ENCODE results near the gene AP4M1.

- no peak for TF ChIP-seq CTCF (IDR thresholded peaks at IDR 0.05; ENCODE audit: insufficient read depth, low read depth, low read length)
- no peak for TF ChIP-seq EZH2 (IDR thresholded peaks at IDR 0.05; ENCODE audit: insufficient read depth, low read length)
Observed at GRCh38 chr7:100085515-100085914, 15.9 kb upstream of the AP4M1 start.

Data from astrocyte (in vitro differentiated cells and primary cell).